DMS 273 (cell line): ENCODE measurements around the gene PARP3.
"Not testable (repeated sequence)": the region's sequence is repeated elsewhere in the genome, so short reads cannot be mapped to it uniquely, and the experiment has no call there.

Source experiments
- DNase-seq: peaks from one replicate; lab custom pipeline; 2025; ENCODE audit not compliant: unreplicated experiment; lab: John Stamatoyannopoulos, UW

Gene PARP3

GRCh38 chr3:51941798-51942602, at the start of gene PARP3, which contains the start of gene RRP9:
Gene PARP3 (plus strand): TSS chr3:51942363. CDS start chr3:51943356, 993 bp downstream.
Gene RRP9 (minus strand): TSS chr3:51941904. CDS start chr3:51941867, 37 bp downstream.
- peak; percentile 99 for DNase-seq

- DNase-seq: no peak
These were observed 47.8 kb upstream of the PARP3 start for GRCh38 chr3:51894391-51894790.

GRCh38 chr3:51894939-51895338, 47.2 kb upstream of the PARP3 start:
- DNase-seq: no peak

GRCh38 chr3:51896607-51897305, 45.4 kb upstream of the PARP3 start:
- DNase-seq: no peak

- DNase-seq: no peak
These were observed 44.8 kb upstream of the PARP3 start for GRCh38 chr3:51897391-51897790.

- not testable (repeated sequence) for DNase-seq
These were observed 42.1 kb upstream of the PARP3 start for GRCh38 chr3:51900043-51900442.

GRCh38 chr3:51902361-51902760, 39.8 kb upstream of the PARP3 start:
- DNase-seq: not testable (repeated sequence)

GRCh38 chr3:51904034-51904823, 37.9 kb upstream of the PARP3 start:
- DNase-seq: no peak

GRCh38 chr3:51908026-51908425, 34.1 kb upstream of the PARP3 start:
- no peak for DNase-seq

- no peak for DNase-seq
These were observed 25.7 kb upstream of the PARP3 start for GRCh38 chr3:51916418-51916817.

GRCh38 chr3:51921081-51921578, 21.0 kb upstream of the PARP3 start:
- no peak for DNase-seq

- DNase-seq: no peak
These were observed 14.8 kb upstream of the PARP3 start for GRCh38 chr3:51927061-51927977.

GRCh38 chr3:51928438-51928837, 13.7 kb upstream of the PARP3 start:
- DNase-seq: no peak

GRCh38 chr3:51928981-51929380, 13.2 kb upstream of the PARP3 start:
- DNase-seq: not testable (repeated sequence)

- DNase-seq: peak; percentile 9
These were observed 12.7 kb upstream of the PARP3 start for GRCh38 chr3:51929420-51930003.

- DNase-seq: no peak
These were observed 11.7 kb upstream of the PARP3 start for GRCh38 chr3:51930439-51930838.

GRCh38 chr3:51931756-51932155, 10.4 kb upstream of the PARP3 start:
- no peak for DNase-seq

GRCh38 chr3:51932471-51933370, 9.4 kb upstream of the PARP3 start:
- DNase-seq: no peak
